ENCODE measurements around the gene ULK4. TPM values are rescaled to one million over a fixed set of nuclear protein-coding genes. Genes with fewer than 3 reads are reported as not detected.
"Not testable (repeated sequence)": the region's sequence is repeated elsewhere in the genome, so short reads cannot be mapped to it uniquely, and the experiment has no call there.

ULK4 gene
- total RNA-seq, 1 donor from 2014 or later = 11.2 TPM

GRCh38 chr3:41792806-41793205 lies 169.1 kb downstream of the ULK4 start:
- Histone ChIP-seq H3K27ac (no peak overlapping the region), H3K27me3 (no peaks in the 10 kb centered on the region), H3K4me3 (no peak overlapping the region), H3K4me1 (no peaks in the 10 kb centered on the region), H3K36me3 (no peaks in the 10 kb centered on the region), H3K9me3 (no peaks in the 10 kb centered on the region)
- intact Hi-C loops (cut with DNase I) = no loop called here
- TF ChIP-seq CTCF (IDR thresholded peaks at IDR 0.05) = no peak
- DNase-seq (no peak), ATAC-seq (no peak)

- H3K4me3 ChIP-seq = no peak overlapping the region
- ATAC-seq (no peak), DNase-seq (no peak)
- H3K4me1 ChIP-seq = no peaks in the 10 kb centered on the region
- TF ChIP-seq CTCF (IDR thresholded peaks at IDR 0.05) = no peak
- intact Hi-C loops (cut with DNase I) = no loop called here
- H3K27me3 ChIP-seq = no peaks in the 10 kb centered on the region
- no peaks in the 10 kb centered on the region for H3K36me3 ChIP-seq
- H3K27ac ChIP-seq = no peak overlapping the region
- no peaks in the 10 kb centered on the region for H3K9me3 ChIP-seq
These were observed 192.8 kb downstream of the ULK4 start for GRCh38 chr3:41769106-41769505.

- ATAC-seq = no peak
- H3K27me3 ChIP-seq = no peaks in the 10 kb centered on the region
- no peaks in the 10 kb centered on the region for H3K9me3 ChIP-seq
- H3K27ac ChIP-seq = no peak overlapping the region
- no peaks in the 10 kb centered on the region for H3K36me3 ChIP-seq
- no peak for DNase-seq
- intact Hi-C loops (cut with DNase I) = no loop called here
- H3K4me1 ChIP-seq = no peaks in the 10 kb centered on the region
- H3K4me3 ChIP-seq = no peak overlapping the region
- no peak for TF ChIP-seq CTCF (IDR thresholded peaks at IDR 0.05)
These were observed 193.5 kb downstream of the ULK4 start for GRCh38 chr3:41768363-41768762.

- H3K27ac ChIP-seq; H3K9me3 ChIP-seq; intact Hi-C loops (cut with DNase I); ATAC-seq; H3K4me1 ChIP-seq; DNase-seq; H3K27me3 ChIP-seq; H3K4me3 ChIP-seq; H3K36me3 ChIP-seq: not testable (repeated sequence)
These were observed 199.0 kb downstream of the ULK4 start for GRCh38 chr3:41762867-41763266.

GRCh38 chr3:41753651-41754050 lies 208.3 kb downstream of the ULK4 start:
- DNase-seq (no peak), ATAC-seq (no peak)
- intact Hi-C loops (cut with DNase I) = no loop called here
- Histone ChIP-seq H3K4me1 (no peaks in the 10 kb centered on the region), H3K27ac (no peak overlapping the region), H3K9me3 (no peaks in the 10 kb centered on the region), H3K36me3 (no peaks in the 10 kb centered on the region), H3K4me3 (no peak overlapping the region), H3K27me3 (no peaks in the 10 kb centered on the region)
- no peak for TF ChIP-seq CTCF (IDR thresholded peaks at IDR 0.05)

GRCh38 chr3:41751597-41751996 lies 210.3 kb downstream of the ULK4 start:
- no peak for ATAC-seq
- Histone ChIP-seq H3K27me3 (no peaks in the 10 kb centered on the region), H3K27ac (no peak overlapping the region), H3K4me3 (no peak overlapping the region), H3K9me3 (no peaks in the 10 kb centered on the region), H3K36me3 (no peaks in the 10 kb centered on the region), H3K4me1 (no peaks in the 10 kb centered on the region)
- no peak for TF ChIP-seq CTCF (IDR thresholded peaks at IDR 0.05)
- DNase-seq = no peak
- intact Hi-C loops (cut with DNase I) = no loop called here
